Measurements from ENCODE around the gene HPCAL1. TPM values are rescaled to one million over a fixed set of nuclear protein-coding genes. Genes with fewer than 3 reads are reported as not detected.

HPCAL1 gene
- total RNA-seq, 4 donors from 2014 or later, result 34.5 to 54.2 (median 41.3) TPM

GRCh38 chr2:10365412-10365811, 62.7 kb downstream of the HPCAL1 start:
- 99% methylated on average over 12 of the region's 12 CpGs for WGBS
- Histone ChIP-seq H3K4me3 (no peak overlapping the region), H3K27ac (replicated peaks in 1 of 4) (no peak overlapping the region), H3K27me3 (no peaks in the 10 kb centered on the region), H3K9me3 (no peaks in the 10 kb centered on the region), H3K36me3 (peaks cover 0 to 5% (median 0%) of the 10 kb centered on the region in 4 donors), H3K4me1 (peaks cover 0 to 9% (median 5%) of the 10 kb centered on the region in 4 donors)
- DNase-seq (ENCODE audit: extremely low spot score), result no peak
- intact Hi-C loops (cut with DNase I), result no loop called here
- no peak for TF ChIP-seq EP300 (IDR thresholded peaks at IDR 0.05)
- TF ChIP-seq POLR2A (IDR thresholded peaks at IDR 0.05; ENCODE audit: low read depth), result no peak

- Histone ChIP-seq H3K9me3 (no peaks in the 10 kb centered on the region), H3K4me3 (no peak overlapping the region), H3K27me3 (no peaks in the 10 kb centered on the region), H3K36me3 (peaks cover 0 to 5% (median 0%) of the 10 kb centered on the region in 4 donors), H3K27ac (replicated peaks in 1 of 4) (no peak overlapping the region), H3K4me1 (peaks cover 0 to 5% (median 0%) of the 10 kb centered on the region in 4 donors)
- intact Hi-C loops (cut with DNase I), result no loop called here
- 95% methylated on average over 14 of the region's 15 CpGs for WGBS
- no peak for DNase-seq (ENCODE audit: extremely low spot score)
- TF ChIP-seq CTCF (IDR thresholded peaks at IDR 0.05) (no peak), POLR2A (IDR thresholded peaks at IDR 0.05; ENCODE audit: low read depth) (no peak), POLR2AphosphoS5 (IDR thresholded peaks at IDR 0.05) (no peak), EP300 (IDR thresholded peaks at IDR 0.05) (no peak)
Measured at GRCh38 chr2:10366601-10367270, 64.0 kb downstream of the HPCAL1 start.

- WGBS, result 94% methylated on average over 16 of the region's 16 CpGs
Measured at GRCh38 chr2:10367472-10368439, 65.1 kb downstream of the HPCAL1 start.

GRCh38 chr2:10368491-10369231, 66.0 kb downstream of the HPCAL1 start:
- H3K9me3 ChIP-seq, result no peaks in the 10 kb centered on the region
- no peak overlapping the region for H3K4me3 ChIP-seq
- peaks cover 0 to 5% (median 0%) of the 10 kb centered on the region in 4 donors for H3K4me1 ChIP-seq
- H3K27me3 ChIP-seq, result no peaks in the 10 kb centered on the region
- intact Hi-C loops (cut with DNase I), result no loop called here
- no peak for TF ChIP-seq EP300 (IDR thresholded peaks at IDR 0.05)
- no peak for TF ChIP-seq POLR2AphosphoS5 (IDR thresholded peaks at IDR 0.05)
- TF ChIP-seq CTCF (IDR thresholded peaks at IDR 0.05), result no peak
- TF ChIP-seq POLR2A (IDR thresholded peaks at IDR 0.05; ENCODE audit: low read depth), result no peak
- no peak for DNase-seq (ENCODE audit: extremely low spot score)
- H3K27ac ChIP-seq (replicated peaks in 1 of 4), result no peak overlapping the region
- H3K36me3 ChIP-seq, result peaks cover 0 to 5% (median 0%) of the 10 kb centered on the region in 4 donors
- 96% methylated on average over 18 of the region's 24 CpGs for WGBS

More at GRCh38 chr2:10367472-10368439, 65.1 kb downstream of the HPCAL1 start:
- Histone ChIP-seq H3K9me3 (no peaks in the 10 kb centered on the region), H3K36me3 (peaks cover 0 to 5% (median 0%) of the 10 kb centered on the region in 4 donors), H3K27ac (replicated peaks in 1 of 4) (no peak overlapping the region), H3K4me3 (no peak overlapping the region), H3K4me1 (peaks cover 0 to 5% (median 0%) of the 10 kb centered on the region in 4 donors), H3K27me3 (no peaks in the 10 kb centered on the region)
- no peak for DNase-seq (ENCODE audit: extremely low spot score)
- TF ChIP-seq EP300 (IDR thresholded peaks at IDR 0.05) (no peak), CTCF (IDR thresholded peaks at IDR 0.05) (no peak), POLR2A (IDR thresholded peaks at IDR 0.05; ENCODE audit: low read depth) (no peak), POLR2AphosphoS5 (IDR thresholded peaks at IDR 0.05) (no peak)
- intact Hi-C loops (cut with DNase I), result no loop called here
